ENCODE results near the gene PHRF1.
"Not testable (repeated sequence)": the region's sequence is repeated elsewhere in the genome, so short reads cannot be mapped to it uniquely, and the experiment has no call there.

PHRF1 gene

DNA sequence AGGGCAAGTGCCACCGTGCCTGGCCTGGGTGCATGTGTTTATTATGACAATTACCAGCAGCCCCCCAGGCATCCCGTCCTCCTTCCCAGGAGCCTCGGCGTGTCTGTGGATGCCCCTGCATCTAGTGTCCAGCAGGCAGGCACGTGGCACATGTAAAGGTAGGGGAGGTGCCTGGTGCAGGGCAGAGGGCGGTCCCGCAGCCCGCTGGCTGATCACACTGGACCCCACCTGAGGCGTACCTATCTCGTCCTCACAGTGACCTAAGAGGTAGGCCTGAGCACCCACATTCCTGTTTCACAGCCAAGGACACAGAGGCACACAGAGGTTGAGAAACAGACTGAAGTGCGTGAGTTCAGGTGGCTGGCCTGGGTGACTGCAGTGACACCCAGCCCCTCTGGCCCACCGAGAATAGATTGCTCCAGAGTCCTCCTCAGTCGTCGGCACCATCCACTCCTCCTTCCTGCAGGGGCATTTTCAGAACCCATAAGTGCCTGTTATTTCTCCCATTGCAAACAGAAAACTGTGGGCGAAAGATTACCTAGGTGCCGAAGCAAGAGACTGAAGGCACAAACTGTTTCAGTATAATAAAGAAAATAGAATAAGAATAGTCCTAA is 3.0 kb upstream of the PHRF1 start:
- DNase-seq (ENCODE audit: low read depth in 2 of 2, low spot score in 1 of 2), result no peak

DNA sequence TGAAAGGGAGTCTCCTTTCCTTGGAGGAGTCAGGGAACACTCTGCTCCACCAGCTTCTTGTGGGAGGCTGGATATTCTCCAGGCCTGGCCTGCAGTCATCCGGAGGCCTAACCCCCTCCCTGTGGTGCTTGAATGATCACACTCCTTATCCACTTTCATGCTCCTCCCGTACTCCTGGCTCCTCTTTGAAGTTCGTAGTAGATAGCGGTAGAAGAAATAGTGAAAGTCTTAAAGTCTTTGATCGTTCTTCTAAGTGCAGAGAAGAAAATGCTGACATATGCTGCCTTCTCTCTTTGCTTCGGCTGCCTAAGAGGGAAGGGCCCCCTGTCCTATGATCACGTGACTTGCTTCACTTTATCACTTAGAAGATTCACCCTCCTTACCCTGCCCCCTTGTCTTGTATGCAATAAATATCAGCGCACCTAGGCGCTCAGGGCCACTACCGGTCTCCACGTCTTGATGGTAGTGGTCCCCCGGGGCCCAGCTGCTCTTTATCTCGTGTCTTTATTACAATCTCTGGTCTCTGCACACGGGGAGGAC is 2.2 kb upstream of the PHRF1 start:
- DNase-seq (ENCODE audit: low read depth in 2 of 2, low spot score in 1 of 2), result not testable (repeated sequence)

DNA sequence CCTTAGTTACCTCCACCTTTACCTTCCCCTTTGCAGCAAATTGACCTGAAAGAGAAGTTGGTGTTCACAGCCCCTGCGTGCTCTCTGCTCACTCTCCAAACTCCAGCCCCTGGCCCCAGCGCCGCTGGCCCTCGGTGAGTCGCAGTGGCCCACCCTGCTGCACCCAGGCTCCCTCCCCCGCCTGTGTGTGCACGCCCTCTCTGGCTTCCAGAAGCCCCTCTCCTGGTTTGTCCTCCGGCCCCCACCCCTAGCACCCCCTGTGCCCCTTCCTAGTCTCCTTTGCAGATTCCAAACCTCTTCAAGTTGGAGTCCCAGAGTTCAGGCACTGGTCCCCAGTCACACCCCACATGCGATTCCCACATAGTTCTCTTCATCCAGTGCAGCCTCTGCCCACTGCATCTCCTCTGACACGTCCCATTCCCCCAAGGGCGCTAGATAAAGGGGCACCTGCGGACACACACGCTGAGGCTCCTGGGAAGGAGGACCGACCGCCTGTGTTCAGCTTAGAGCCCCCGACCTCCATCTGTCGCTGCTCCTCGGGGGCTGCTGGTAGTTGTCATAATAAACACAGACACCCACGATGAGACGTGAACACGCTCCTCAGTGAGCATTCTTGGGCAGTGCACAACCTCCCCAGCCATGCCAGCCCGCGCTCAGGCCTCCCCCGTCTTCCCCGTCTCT is 1.5 kb upstream of the PHRF1 start:
- DNase-seq (ENCODE audit: low read depth in 2 of 2, low spot score in 1 of 2), result no peak

DNA sequence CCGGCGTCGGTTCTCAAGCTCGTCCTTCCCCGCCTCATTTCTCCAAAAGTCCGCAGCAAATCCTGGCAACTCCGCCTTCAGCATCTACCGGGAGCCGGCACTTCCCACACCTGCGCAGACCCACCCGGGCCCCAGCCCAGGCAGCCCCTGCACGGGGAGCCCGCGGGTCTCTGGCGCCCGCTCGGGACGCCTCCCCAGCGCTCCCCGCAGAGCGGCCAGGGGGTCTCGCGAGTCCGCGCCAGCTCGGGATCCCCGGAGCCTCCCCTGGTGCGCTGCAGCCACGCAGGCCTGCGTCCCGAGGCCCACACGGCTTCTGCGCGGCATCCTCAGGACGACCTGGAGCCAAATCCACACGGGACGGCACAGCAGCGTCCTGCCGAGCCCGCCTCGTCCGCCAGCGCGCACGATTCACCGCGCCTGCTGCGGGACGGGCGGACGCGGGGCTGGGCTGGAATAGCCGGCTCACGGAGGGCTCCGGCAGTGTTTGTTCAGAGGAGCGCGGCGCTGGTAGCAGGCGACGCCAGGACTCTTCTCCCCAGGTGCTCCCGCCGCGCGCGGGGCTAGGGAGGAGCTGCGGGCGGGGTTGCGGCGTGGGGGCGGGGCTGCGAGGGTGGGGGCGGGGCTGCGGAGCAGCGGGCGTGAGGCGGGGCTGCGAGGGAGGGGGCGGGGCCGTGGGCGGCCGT is 816 bp upstream of the PHRF1 start:
- no peak for DNase-seq (ENCODE audit: low read depth in 2 of 2, low spot score in 1 of 2)

DNA sequence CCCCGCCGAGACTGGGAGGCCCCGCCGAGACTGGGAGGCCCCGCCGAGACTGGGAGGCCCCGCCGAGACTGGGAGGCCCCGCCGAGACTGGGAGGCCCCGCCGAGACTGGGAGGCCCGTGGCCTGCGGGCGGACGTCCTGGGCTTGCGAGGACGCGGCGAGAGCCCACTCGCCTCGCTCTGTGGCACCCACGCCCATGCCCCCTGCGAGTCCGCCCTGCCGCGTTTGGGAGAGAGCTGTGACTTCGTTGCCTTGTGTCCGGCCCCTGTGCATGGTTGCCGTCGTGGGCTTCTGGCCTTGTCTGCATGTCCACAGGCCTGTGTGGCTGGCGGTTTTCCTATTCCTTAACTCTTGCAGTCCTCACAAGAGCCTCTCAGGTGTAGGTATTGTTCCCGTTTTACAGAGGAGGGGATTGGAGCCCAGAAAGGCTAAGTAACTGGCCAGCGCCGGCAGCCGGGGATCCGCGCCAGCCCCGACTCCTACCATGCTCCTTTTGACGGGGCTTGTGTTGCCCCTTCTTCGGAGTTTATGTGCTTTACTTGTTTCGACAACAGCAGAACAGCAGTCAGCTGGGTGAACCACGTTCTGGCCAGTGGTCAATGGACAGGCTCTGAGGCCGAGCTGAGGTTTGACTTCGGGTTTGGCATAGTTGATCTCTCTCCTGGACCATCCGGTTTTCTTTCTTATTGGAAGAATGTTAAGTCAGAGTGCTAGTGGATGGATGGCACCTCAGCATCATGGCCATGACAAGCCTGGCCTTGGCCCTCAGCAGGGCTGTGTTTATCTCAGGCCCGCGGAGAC is 741 bp downstream of the PHRF1 start:
- DNase-seq (ENCODE audit: low read depth in 2 of 2, low spot score in 1 of 2), result no peak

DNA sequence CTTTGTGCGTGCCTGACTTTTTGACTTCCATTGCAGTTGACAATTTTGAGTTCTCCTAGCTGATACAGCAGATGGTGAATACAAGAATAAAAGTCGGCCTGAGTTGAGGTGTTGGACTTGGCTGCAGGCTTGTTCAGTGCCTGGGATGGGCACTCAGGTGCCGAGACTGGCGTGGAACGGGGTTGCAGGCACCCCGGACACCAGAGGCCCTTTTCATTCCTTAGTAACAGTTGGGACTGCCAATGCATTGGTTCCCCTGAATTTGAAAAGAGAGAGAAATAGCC is 1.3 kb downstream of the PHRF1 start:
- no peak for DNase-seq (ENCODE audit: low read depth in 2 of 2, low spot score in 1 of 2)

DNA sequence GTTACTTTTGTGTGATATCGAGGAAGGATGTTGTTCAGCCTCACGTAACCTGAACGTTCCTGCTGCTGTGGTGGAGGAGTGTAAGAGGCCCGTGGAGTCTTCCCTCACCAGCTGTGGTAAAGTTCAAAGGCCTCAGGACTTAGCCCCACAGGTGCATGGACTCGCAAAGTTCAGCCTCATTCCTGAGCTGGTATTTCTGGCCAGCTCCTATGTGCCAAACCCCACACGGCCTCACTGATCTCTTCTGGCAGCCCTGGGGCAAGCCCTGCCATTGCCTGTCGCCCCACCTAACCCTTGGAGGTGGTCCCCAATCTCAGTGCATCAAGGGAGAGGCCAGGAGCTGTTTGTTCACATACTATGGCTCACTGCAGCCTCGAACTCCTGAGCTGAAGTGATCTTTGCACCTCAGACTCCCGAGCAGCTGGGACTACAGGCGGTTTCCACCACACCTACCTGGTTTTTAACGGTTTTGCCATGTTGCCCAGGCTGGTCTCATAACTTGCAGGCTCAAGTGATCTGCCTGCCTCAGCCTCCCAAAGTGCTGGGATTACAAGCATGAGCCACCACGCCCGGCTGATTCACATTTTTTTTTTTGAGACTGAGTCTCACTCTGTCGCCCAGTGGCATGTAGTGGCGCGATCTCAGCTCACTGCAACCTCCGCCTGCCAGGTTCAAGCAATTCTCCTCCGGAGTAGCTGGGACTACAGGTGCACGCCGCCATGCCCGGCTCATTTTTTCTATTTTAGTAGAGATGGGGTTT is 2.2 kb downstream of the PHRF1 start:
- DNase-seq (ENCODE audit: low read depth in 2 of 2, low spot score in 1 of 2), result no peak

DNA sequence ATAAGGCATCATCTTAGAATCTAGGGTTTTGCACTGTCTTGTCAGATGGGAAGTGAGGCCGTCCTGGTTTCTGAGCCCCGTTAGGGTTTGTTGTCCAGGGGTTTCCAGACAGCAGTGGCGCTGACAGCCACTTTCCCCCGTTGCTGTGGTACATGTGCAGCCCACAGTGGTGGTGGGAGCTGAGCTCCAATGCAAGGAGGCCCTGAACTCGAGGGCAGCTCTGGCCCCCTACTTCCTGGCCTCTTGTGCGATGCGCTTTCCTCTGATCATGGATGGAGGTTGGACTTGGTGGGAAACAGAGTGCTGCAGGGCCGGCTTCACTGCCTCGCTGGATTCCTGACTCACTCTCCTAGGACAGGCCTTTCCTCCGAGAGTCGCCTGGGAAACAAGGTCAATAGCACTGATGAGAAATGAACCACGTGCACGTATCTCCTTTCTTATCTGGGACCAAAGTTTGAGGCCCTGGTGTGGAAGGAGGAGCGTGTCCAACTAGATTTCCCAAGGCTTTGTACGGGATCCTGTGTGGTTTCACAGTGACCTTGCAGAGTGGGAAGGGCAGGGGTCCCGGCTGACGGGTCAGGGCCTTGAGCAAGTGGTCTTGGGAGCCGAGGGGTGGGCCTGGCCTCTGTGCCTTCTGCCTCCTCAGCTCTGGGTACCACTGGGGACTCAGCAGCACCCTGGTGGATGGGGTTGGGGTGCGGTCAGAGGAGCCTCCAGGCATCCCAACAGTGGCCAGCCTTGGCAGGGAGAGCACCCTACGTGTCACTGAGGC is 3.7 kb downstream of the PHRF1 start:
- DNase-seq (ENCODE audit: low read depth in 2 of 2, low spot score in 1 of 2), result no peak

DNA sequence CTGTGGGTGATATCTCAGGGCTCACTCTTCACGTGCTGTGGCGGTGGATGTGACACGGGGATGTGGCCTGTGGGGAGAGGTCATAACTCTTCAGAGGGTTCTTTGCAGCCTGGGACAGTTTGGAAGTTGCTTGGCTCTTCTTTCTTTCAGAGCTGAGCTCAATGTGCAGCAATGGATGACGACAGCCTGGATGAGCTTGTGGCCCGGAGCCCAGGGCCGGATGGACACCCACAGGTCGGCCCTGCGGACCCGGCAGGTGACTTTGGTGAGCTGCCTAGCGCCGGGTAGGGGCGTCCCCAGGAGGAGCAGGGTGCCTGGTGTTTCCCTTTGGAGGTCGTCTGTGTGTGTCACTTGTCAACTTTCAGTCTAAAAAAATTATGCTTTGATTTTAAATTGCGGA is 5.1 kb downstream of the PHRF1 start:
- no peak for DNase-seq (ENCODE audit: low read depth in 2 of 2, low spot score in 1 of 2)

DNA sequence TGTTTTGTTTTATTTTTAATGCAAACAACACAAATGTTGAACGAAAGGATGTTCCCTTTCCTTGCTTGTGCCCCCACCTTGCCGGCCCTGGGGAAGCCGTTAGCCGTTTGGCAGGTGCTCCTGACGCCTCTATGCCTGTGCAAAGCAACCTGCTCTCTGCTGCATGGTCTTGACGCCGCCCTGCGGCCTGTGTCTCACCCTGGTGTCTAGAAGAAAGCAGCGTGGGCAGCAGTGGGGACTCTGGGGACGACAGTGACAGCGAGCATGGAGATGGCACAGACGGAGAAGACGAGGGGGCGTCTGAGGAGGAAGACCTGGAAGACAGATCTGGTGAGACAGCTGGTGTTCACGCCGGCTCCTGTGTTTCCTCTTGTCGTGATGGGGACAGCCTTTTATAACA is 5.5 kb downstream of the PHRF1 start:
- DNase-seq (ENCODE audit: low read depth in 2 of 2, low spot score in 1 of 2), result no peak

DNA sequence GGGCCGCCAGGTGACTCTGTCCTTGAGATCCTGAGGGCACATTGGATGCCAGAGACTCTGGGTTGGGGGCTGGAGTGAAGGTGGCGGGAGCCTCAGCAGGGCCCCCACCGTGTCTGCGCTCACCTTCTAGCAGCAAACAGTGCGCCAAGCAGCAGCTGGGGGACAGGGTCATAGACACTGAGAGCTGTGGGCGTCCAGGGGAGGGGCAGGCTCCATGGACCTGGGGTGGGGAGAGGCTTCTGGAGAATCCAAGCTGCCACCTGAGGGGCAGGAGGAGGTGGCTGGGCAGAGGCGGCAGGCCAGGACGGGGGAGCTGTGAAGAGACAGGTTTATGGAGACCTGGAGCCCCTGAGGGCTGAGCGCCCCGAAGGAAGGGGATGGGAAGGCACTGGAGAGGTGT is 8.0 kb downstream of the PHRF1 start:
- no peak for DNase-seq (ENCODE audit: low read depth in 2 of 2, low spot score in 1 of 2)

DNA sequence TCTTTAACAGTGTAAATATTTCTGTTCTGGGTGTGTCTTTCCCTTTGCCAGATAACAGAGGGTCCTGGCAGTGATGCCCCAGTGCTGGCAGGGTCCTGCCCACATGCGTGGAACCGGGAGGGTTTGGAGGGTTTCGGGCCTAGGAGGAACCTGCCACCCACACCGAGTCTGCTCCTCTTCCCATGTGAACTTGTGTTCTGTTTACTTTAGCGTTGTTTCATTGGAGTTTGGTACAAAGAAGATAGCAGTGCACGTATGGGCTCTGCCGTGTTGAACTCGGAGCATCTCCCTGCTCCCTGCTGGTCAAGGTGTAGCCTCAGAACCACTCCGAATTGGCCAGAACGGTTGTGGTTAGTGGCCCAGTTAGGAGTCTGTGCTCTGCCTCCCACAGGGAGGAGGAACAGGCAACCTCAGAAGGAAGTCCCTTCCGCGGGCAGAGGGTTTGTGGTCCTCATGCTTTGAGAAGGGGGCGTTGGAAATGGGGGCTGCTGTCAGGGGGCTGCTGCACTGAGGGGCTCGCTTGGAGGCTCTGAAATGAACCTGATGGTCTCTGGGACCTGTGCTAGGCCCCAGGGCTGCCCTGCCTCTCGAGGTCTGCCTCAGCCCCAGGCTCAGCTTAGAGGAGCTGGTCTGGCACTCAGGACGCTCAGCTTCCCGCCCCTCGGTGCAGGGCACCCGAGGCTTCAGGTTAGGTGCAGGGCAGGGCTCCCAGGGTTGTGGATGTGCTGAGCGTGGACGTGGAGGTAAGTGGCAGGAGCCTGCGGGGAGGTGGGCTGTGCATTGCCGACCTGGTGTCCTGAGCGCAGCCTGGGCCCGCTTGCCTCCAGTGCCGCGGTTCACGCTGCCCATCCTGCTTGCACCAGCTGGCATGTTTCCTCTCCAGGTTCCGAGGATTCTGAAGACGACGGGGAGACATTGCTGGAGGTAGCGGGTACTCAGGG is 10.4 kb downstream of the PHRF1 start:
- DNase-seq (ENCODE audit: low read depth in 2 of 2, low spot score in 1 of 2), result no peak

DNA sequence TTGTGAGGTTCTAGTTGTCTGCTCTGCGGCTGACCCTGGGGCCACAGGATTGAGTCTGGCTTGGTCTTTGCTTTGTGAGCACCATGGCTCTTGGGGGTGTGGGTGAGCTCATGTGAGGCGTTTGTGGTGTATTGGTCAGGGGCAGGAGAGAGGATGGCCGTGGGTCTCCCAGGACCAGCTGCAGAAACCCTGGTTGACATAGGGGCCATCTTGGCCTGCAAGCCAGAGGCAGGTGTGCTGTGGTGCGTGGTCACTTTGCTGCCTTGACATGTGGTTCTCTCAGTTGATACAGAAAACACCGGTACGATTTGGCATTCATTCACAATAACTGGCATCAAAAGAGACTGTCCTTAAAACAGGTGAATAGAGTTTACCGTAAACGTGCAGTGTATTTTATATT is 11.3 kb downstream of the PHRF1 start:
- no peak for DNase-seq (ENCODE audit: low read depth in 2 of 2, low spot score in 1 of 2)

DNA sequence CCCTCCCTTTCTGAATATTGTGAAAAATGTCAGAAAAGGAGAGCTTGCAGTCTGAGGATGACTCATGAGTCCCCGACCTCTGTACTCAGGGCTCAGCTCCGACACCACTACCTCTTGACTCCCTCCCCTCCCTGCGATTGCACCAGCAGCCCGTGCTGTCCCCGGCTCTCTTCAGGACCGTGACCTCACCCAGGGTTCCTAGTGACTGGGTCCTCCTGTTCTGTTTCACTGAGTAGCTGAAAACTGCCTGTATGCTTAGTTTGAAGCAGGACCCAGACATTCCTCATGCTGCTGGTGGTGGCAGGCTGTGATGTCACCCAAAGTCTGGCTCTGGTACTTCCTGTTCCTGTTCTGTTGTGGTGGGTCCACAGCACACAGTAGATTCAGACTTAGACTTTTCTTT is 11.7 kb downstream of the PHRF1 start:
- peak; percentile 37 to 50 for DNase-seq (ENCODE audit: low read depth in 2 of 2, low spot score in 1 of 2)

DNA sequence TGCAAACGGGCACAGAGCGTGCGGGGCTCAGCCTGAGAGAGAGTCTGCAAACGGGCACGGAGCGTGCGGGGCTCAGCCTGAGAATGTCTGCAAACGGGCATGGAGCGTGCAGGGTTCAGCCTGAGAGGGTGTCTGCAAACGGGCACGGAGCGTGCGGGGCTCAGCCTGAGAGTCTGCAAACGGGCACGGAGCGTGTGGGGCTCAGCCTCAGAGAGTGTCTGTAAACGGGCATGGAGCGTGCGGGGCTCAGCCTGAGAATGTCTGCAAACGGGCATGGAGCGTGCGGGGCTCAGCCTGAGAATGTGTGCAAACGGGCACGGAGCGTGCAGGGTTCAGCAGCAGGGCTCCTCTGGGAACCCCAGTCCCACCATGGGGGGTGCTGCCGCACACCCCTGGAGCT is 13.5 kb downstream of the PHRF1 start:
- DNase-seq (ENCODE audit: low read depth in 2 of 2, low spot score in 1 of 2), result no peak

DNA sequence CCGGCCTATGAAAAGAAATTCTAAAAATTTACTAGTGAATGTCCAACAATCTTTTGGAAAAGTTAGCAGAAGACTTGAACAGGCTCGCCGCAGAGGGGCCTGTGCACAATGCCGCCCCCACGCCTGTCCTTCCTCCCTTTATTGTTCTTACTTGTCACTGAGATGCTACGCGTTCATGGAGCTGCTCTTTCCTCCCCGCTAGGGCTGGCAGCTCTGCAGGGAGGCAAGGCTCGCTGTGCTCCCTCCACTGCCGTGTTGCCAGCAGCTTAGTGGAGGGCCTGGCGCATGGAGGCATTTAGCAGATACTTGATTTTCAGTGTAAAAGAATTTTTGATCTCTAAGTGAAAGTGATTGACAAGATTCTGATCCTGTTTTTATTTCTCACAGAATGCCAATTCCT is 14.7 kb downstream of the PHRF1 start:
- no peak for DNase-seq (ENCODE audit: low read depth in 2 of 2, low spot score in 1 of 2)

DNA sequence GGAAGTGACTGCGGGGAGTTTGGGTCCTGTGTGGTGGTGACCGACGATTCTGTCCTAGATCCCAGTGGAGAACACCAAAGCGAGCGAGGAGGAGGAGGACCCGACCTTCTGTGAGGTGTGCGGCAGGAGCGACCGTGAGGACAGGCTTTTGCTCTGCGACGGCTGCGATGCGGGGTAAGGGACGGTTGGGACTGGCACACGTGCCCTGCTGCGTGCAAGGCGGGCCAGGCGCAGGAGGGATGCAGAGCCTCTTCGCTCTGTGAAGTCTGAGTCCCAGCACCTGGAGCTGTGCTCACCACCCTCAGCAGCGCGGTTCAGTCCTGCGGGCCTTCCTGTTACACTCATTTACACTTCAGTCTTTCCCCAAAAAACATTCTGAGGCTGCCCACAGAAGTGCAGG is 16.2 kb downstream of the PHRF1 start:
- no peak for DNase-seq (ENCODE audit: low read depth in 2 of 2, low spot score in 1 of 2)

DNA sequence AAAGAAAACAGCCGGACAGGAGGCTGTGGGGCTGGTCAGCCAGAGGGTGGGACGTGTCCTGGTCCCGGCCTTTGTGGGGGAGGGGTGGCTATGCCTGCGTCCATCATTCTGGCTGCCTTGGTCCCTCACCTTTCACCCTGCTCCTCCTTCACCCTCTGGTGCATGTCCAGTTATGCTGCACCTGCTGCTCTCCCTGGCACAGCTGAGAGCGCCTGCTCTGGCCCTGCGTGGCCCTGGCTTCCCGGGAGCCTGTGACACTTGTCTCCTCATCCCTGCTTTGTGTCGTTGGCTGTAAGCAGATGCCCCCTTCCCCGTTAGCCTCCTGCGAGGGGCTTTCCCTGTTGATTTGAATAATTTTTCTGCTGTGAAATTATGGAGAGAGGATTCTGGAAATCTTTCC is 16.6 kb downstream of the PHRF1 start:
- no peak for DNase-seq (ENCODE audit: low read depth in 2 of 2, low spot score in 1 of 2)

DNA sequence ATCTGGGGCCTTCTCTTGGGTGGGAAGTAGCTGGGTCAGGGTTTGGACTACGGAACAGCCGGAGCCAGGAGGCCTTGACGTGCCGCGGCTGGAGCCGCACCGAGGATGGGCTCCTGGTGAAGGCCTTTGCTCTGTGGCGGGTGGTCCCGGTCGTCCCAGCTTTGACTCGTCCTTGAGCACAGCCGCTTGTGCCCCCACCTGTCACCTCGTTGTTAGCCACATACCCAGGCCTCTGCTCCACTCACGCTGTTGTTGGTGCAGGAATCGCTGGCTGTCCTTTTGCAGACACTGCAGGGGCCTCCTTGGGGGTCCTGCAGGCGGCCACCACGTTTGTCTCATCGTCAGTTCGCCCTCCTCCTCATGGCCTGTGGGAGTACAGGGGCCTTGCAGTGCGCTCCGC is 17.1 kb downstream of the PHRF1 start:
- DNase-seq (ENCODE audit: low read depth in 2 of 2, low spot score in 1 of 2), result no peak
